Right lobe of liver (tissue), 6 donors: ENCODE data around the gene KRT17. TPM values are rescaled to one million over a fixed set of nuclear protein-coding genes. Genes with fewer than 3 reads are reported as not detected.
"Not testable (repeated sequence)": the region's sequence is repeated elsewhere in the genome, so short reads cannot be mapped to it uniquely, and the experiment has no call there.

ENCODE experiments used
- ATAC-seq, 4 donors: fragments of 200-7000 bp; cut with Tn5 transposase; one replicate each; pipeline ENCODE4 v1.9.1; 2020; ENCODE audit warnings: mild to moderate bottlenecking in 4 of 4, moderate library complexity in 4 of 4
- DNase-seq, 3 donors: peaks; one replicate each; pipeline ENCODE4 v3.0.0-alpha.2; 2020
- H3K27ac ChIP-seq, 3 donors: fragments of 200-600 bp; one replicate each; pipeline ENCODE4 v1.8.0; 2022
- H3K27me3 ChIP-seq, 2 donors: fragments of 200-600 bp; one replicate each; pipeline ENCODE4 v1.8.0; 2022
- H3K36me3 ChIP-seq, 4 donors: fragments of 200-600 bp; sonication (generic) in 1 of 4; one replicate each; pipeline versions ENCODE4 v1.5.1 to v1.8.0; 2017 to 2022; ENCODE audit warnings: control low read depth in 1 of 4
- H3K4me1 ChIP-seq, 4 donors: fragments of 200-600 bp; sonication (generic) in 1 of 4; one replicate each; pipeline versions ENCODE4 v1.5.1 to v1.8.0; 2017 to 2022; ENCODE audit warnings: control low read depth in 1 of 4
- H3K4me3 ChIP-seq, 3 donors: fragments of 200-600 bp; one replicate each; pipeline ENCODE4 v1.8.0; 2022
- H3K9me3 ChIP-seq, 4 donors: fragments of 200-600 bp; sonication (generic) in 1 of 4; one replicate each; pipeline versions ENCODE4 v1.5.1 to v1.8.0; 2017 to 2022; ENCODE audit warnings: control low read depth in 1 of 4
- POLR2A ChIP-seq: fragments of 450-650 bp; IDR thresholded peaks from one replicate; pipeline ENCODE4 v1.6.1; 2017; ENCODE audit warnings: antibody characterized with exemption, mild to moderate bottlenecking
- WGBS: methylation state at CpG from one replicate; pipeline ENCODE4 v1.1.6; 2018; ENCODE audit warnings: low coverage, low lambda C conversion rate; ENCODE audit not compliant: insufficient coverage; ENCODE audit errors: missing lambda C conversion rate; 5-methylcytosine and 5-hydroxymethylcytosine counted together
- intact Hi-C, 2 donors: fragments of 100-400 bp; cut with DNase I; formaldehyde crosslinking; loops; one replicate each; pipeline versions ENCODE4 v1.11.2 to v1.14.1; 2022
- total RNA-seq, 6 experiments: library from RNA; depleted of rRNA in 2 of 6; stranded (reverse); fragments of >200 nt in 2 of 6; fragmentation: NEBNext Ultra II Directional in 3 of 6; extraction: Animal tissue kit (Norgen Biotek cat#: 25700) in 3 of 6; gene quantifications; one replicate each; pipeline versions ENCODE4 v1.1.0 to v1.2.4, GENCODE V29; 2016 to 2023
- TF ChIP-seq, protein P1 (sequence below), 4 donors: fragments of 200-600 bp in 3 of 4; fragments of 450-650 bp in 1 of 4; IDR thresholded peaks; one replicate each; pipeline versions ENCODE4 v1.5.1 to v1.8.0; 2016 to 2022; ENCODE audit warnings: antibody characterized with exemption in 4 of 4, mild to moderate bottlenecking in 2 of 4
- donor health status: DM: no; HTN: yes; CAD: no.
- donor health status: DM: no; HTN: no; CAD: no.
- donor health status: DM: no; HTN: no; CAD: no.
- donor health status: DM: no; HTN: yes; CAD: no.
- donor health status: DM: no; HTN: yes; CAD: no.

The KRT17 gene
- total RNA-seq, 6 experiments from 2014 or later, result not detected

- H3K9me3 ChIP-seq, result no peaks in the 10 kb centered on the region
Observed at GRCh38 chr17:41621916-41622315, 2.5 kb downstream of the KRT17 start.

DNA sequence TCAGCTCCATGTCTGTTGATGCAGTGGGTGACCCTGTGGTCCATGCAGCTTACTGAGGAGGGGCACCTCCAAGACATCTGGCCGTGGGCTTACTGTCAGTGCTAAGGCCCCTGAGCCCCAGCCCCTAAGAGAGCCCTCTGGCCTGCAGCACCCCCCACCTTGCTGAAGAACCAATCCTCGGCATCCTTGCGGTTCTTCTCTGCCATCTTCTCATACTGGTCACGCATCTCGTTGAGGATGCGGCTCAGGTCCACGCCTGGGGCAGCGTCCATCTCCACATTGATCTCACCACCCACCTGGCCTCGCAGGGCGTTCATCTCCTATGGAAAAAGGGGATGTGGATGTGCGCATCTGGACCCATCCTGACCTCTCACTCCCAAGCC, 2.9 kb downstream of the KRT17 start:
- WGBS, result 100% methylated on average over 1 of the region's 11 CpGs
- H3K4me1 ChIP-seq, intact Hi-C loops, H3K27me3 ChIP-seq, H3K9me3 ChIP-seq, H3K36me3 ChIP-seq, H3K27ac ChIP-seq, H3K4me3 ChIP-seq, ATAC-seq: not testable (repeated sequence)
- peak in 1 of 3 donors; percentile 27 for DNase-seq

More at GRCh38 chr17:41621916-41622315, 2.5 kb downstream of the KRT17 start:
- Histone ChIP-seq H3K4me1 (no peaks in the 10 kb centered on the region), H3K36me3 (no peaks in the 10 kb centered on the region), H3K4me3 (no peak overlapping the region), H3K27me3 (no peaks in the 10 kb centered on the region), H3K27ac (no peak overlapping the region)
- DNase-seq (peak in 1 of 3 donors; percentile 22), ATAC-seq (no peak)
- no CpG with 5 or more reads among the region's 2 CpGs for WGBS
- TF ChIP-seq POLR2A, result no peak
- TF ChIP-seq, protein P1, sequence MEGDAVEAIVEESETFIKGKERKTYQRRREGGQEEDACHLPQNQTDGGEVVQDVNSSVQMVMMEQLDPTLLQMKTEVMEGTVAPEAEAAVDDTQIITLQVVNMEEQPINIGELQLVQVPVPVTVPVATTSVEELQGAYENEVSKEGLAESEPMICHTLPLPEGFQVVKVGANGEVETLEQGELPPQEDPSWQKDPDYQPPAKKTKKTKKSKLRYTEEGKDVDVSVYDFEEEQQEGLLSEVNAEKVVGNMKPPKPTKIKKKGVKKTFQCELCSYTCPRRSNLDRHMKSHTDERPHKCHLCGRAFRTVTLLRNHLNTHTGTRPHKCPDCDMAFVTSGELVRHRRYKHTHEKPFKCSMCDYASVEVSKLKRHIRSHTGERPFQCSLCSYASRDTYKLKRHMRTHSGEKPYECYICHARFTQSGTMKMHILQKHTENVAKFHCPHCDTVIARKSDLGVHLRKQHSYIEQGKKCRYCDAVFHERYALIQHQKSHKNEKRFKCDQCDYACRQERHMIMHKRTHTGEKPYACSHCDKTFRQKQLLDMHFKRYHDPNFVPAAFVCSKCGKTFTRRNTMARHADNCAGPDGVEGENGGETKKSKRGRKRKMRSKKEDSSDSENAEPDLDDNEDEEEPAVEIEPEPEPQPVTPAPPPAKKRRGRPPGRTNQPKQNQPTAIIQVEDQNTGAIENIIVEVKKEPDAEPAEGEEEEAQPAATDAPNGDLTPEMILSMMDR (IDR thresholded peaks at IDR 0.05), result no peak
- intact Hi-C loops, result no loop called here

DNA sequence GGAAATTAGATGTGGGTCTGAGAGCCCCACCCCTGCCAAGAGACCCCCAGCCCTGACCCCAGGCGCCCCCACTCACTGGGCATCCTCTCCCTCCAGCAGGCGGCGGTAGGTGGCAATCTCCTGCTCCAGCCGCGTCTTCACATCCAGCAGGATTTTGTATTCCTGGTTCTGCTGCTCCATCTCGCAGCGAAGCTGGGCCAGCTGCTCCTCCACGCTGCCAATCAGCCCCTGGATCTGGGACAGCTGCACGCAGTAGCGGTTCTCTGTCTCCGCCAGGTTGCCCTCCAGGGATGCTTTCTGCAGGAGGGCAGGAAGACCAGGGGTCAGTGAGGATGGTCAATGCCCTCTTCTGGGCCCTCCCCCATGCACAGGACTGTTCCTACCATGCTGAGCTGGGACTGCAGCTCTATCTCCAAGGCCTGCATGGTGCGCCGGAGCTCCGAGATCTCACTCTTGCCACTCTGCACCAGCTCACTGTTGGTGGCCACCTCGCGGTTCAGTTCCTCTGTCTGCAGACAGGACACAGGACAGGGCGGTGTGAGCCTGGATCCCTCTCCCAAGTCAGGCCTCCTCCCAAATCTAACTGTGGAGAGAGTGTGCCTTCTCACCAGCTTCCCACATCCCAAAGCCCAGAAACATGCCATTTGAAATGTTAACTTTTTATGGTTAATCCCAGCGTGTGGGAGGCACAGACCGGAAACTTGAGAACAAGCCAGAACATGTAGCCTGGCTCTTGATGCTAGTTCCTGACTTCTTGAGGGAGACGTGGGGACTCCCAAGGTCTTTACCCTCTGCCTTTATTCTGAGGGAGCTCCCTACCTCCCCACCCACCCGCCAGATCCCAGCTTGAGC, 3.6 kb downstream of the KRT17 start:
- no peaks in the 10 kb centered on the region for H3K9me3 ChIP-seq
- no peak for DNase-seq
- TF ChIP-seq POLR2A, result no peak
- TF ChIP-seq, protein P1 (IDR thresholded peaks at IDR 0.05), result no peak
- 41% methylated on average over 3 of the region's 21 CpGs for WGBS
- intact Hi-C loops, result no loop called here
- no peaks in the 10 kb centered on the region for H3K36me3 ChIP-seq
- H3K4me1 ChIP-seq, result no peaks in the 10 kb centered on the region
- no peaks in the 10 kb centered on the region for H3K27me3 ChIP-seq
- H3K4me3 ChIP-seq, result no peak overlapping the region
- no peak overlapping the region for H3K27ac ChIP-seq
- ATAC-seq, result no peak

- H3K36me3 ChIP-seq, ATAC-seq, H3K27me3 ChIP-seq, H3K4me3 ChIP-seq, H3K27ac ChIP-seq, H3K4me1 ChIP-seq, H3K9me3 ChIP-seq, DNase-seq, intact Hi-C loops: not testable (repeated sequence)
- 50% methylated on average over 2 of the region's 6 CpGs for WGBS
Observed at GRCh38 chr17:41619927-41620582, 4.3 kb downstream of the KRT17 start.

DNA sequence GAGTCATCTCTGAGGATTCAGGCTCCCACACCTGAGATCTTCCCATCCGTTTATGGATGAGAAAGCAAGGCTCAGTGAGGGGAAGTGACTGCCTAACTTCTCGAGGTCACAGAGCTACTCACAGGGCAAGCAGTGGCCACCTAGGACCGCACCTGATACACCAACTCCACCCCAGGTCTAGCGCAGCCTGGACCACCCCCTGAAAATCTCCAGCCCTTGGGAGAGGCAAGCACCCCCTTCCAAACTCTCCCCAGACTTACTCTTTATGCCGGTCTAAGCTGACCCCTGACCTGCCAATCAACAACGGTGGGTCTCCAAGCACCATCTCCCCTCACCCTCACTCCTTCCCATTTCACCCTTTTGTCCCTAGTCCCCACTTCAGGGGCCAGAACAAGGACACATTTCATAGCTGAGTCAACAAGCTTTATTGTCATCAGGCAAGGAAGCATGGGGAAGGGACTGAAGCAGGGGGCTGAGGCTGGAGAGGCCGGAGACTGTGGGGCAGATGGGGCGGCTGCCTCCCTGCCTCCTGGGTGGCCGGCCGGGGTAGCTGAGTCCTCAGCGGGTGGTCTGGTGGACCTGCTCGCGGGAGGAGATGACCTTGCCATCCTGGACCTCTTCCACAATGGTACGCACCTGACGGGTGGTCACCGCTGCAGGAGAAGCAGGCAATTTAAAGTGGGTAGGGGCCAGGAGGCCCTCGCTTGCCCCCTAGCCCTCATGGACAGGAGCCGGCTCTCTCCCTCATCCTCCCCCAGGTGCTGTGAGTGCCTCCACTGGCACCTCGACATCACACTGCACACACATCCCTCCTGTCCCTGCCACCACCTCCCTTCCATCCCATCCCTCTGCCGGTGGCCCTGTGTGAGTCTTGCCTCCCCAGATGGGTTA, 5.1 kb downstream of the KRT17 start:
- H3K27ac ChIP-seq, result no peak overlapping the region
- H3K36me3 ChIP-seq, result no peaks in the 10 kb centered on the region
- H3K27me3 ChIP-seq, result no peaks in the 10 kb centered on the region
- TF ChIP-seq, protein P1 (IDR thresholded peaks at IDR 0.05), result no peak
- no peak for TF ChIP-seq POLR2A
- DNase-seq (peak in 1 of 3 donors; percentile 27), ATAC-seq (peak in 1 of 4 donors; percentile 33)
- 38% methylated on average over 6 of the region's 20 CpGs for WGBS
- intact Hi-C loops, result no loop called here
- no peaks in the 10 kb centered on the region for H3K9me3 ChIP-seq
- no peaks in the 10 kb centered on the region for H3K4me1 ChIP-seq
- H3K4me3 ChIP-seq, result no peak overlapping the region
